Smooth muscle cell (in vitro differentiated cells): ENCODE data around the gene CEP95. TPM values are rescaled to one million over a fixed set of nuclear protein-coding genes. Genes with fewer than 3 reads are reported as not detected.

Source experiments
- DNase-seq: peaks from one replicate; lab custom pipeline; 2025; ENCODE audit not compliant: unreplicated experiment; lab: John Stamatoyannopoulos, UW
- H2AFZ ChIP-seq: fragments of 200-600 bp; sonication (generic); 2 replicates; pipeline ENCODE4 v1.6.0; 2016; ENCODE audit warnings: antibody characterized with exemption, low read depth, mild to moderate bottlenecking
- H3F3A ChIP-seq: fragments of 200-600 bp; sonication (generic); 2 replicates; pipeline ENCODE4 v1.6.0; 2017; ENCODE audit warnings: antibody characterized with exemption, low read depth
- H3K27ac ChIP-seq: fragments of 200-600 bp; sonication (generic); 2 replicates; pipeline ENCODE4 v1.5.1; 2016; ENCODE audit warnings: low read depth, mild to moderate bottlenecking
- H3K27me3 ChIP-seq: fragments of 200-600 bp; sonication (generic); 2 replicates; pipeline ENCODE4 v1.6.1; 2016; ENCODE audit warnings: low read depth, mild to moderate bottlenecking
- H3K36me3 ChIP-seq: fragments of 200-600 bp; sonication (generic); 2 replicates; pipeline ENCODE4 v1.5.1; 2016; ENCODE audit warnings: low read depth
- H3K4me1 ChIP-seq: fragments of 200-600 bp; sonication (generic); 2 replicates; pipeline ENCODE4 v1.5.1; 2016; ENCODE audit warnings: low read depth
- H3K4me2 ChIP-seq: fragments of 200-600 bp; sonication (generic); 2 replicates; pipeline ENCODE4 v1.6.0; 2016; ENCODE audit warnings: mild to moderate bottlenecking
- H3K4me3 ChIP-seq: fragments of 200-600 bp; sonication (generic); 2 replicates; pipeline ENCODE4 v1.5.1; 2016; ENCODE audit warnings: mild to moderate bottlenecking
- H3K79me2 ChIP-seq: fragments of 200-600 bp; sonication (generic); 2 replicates; pipeline ENCODE4 v1.6.0; 2016; ENCODE audit warnings: low read depth, mild to moderate bottlenecking
- H3K9ac ChIP-seq: fragments of 200-600 bp; sonication (generic); 2 replicates; pipeline ENCODE4 v1.6.0; 2016; ENCODE audit warnings: low read depth
- H3K9me3 ChIP-seq: fragments of 200-600 bp; sonication (generic); replicated peaks from 2 replicates; pipeline ENCODE4 v1.5.1; 2016; ENCODE audit warnings: low read depth
- H4K20me1 ChIP-seq: fragments of 200-600 bp; sonication (generic); 2 replicates; pipeline ENCODE4 v1.6.0; 2016; ENCODE audit warnings: low read depth
- CTCF ChIP-seq: fragments of 200-600 bp; sonication (generic); IDR thresholded peaks from 2 replicates; pipeline ENCODE4 v1.5.1; 2017; ENCODE audit warnings: borderline replicate concordance, mild to moderate bottlenecking, antibody characterized with exemption; ENCODE audit not compliant: insufficient read depth, poor library complexity, severe bottlenecking
- WGBS: methylation state at CpG from one replicate; pipeline ENCODE4 v1.1.7; 2016; ENCODE audit warnings: low lambda C conversion rate; 5-methylcytosine and 5-hydroxymethylcytosine counted together
- polyA plus RNA-seq: library from polyadenylated mRNA; unstranded; fragments of >200 nt; fragmentation: Nextera tagmentation; extraction: Ambion mirVana; gene quantifications from 2 replicates; pipeline ENCODE4 v1.2.1, GENCODE V29; 2016
- total RNA-seq: library from RNA; depleted of rRNA; stranded (reverse); fragments of >200 nt; gene quantifications from 2 replicates; pipeline ENCODE4 v1.2.3, GENCODE V29; 2014

Gene CEP95
- total and polyA plus RNA-seq, 2 experiments from 2014 or later: 21.3 to 55.4 TPM

- peaks cover 81% of the 10 kb centered on the region for H4K20me1 ChIP-seq
- peaks cover 67% of the 10 kb centered on the region for H3F3A ChIP-seq
- TF ChIP-seq CTCF: no peak
- no peaks in the 10 kb centered on the region for H3K9me3 ChIP-seq
- no peak overlapping the region for H3K4me3 ChIP-seq
- WGBS: 96% methylated on average over 3 of the region's 3 CpGs
- H3K79me2 ChIP-seq: peaks cover 60% of the 10 kb centered on the region
- H3K9ac ChIP-seq: peak overlapping the region; percentile 1
- H2AFZ ChIP-seq: no peak overlapping the region
- H3K36me3 ChIP-seq: peaks cover 52% of the 10 kb centered on the region
- peaks cover 25% of the 10 kb centered on the region for H3K4me1 ChIP-seq
- no peaks in the 10 kb centered on the region for H3K27me3 ChIP-seq
- DNase-seq: no peak
- peak overlapping the region; percentile 99 for H3K27ac ChIP-seq
- H3K4me2 ChIP-seq: no peak overlapping the region
Observed at GRCh38 chr17:64502021-64502420, 4.8 kb upstream of the CEP95 start.

- H3K9ac ChIP-seq: no peak overlapping the region
Observed at GRCh38 chr17:64502809-64503208, 4.0 kb upstream of the CEP95 start.

GRCh38 chr17:64503341-64503740 lies 3.4 kb upstream of the CEP95 start:
- WGBS: 89% methylated on average over 5 of the region's 5 CpGs
- DNase-seq: no peak
- H3K27ac ChIP-seq: peak overlapping the region; percentile 99
- H3K9me3 ChIP-seq: no peaks in the 10 kb centered on the region
- no peak overlapping the region for H2AFZ ChIP-seq
- H3K4me2 ChIP-seq: peak overlapping the region; percentile 86
- peak overlapping the region; percentile 91 for H3K4me3 ChIP-seq
- peaks cover 52% of the 10 kb centered on the region for H3K36me3 ChIP-seq
- peaks cover 62% of the 10 kb centered on the region for H3F3A ChIP-seq
- no peak for TF ChIP-seq CTCF
- no peaks in the 10 kb centered on the region for H3K27me3 ChIP-seq
- H3K4me1 ChIP-seq: peaks cover 26% of the 10 kb centered on the region
- H4K20me1 ChIP-seq: peaks cover 90% of the 10 kb centered on the region
- peaks cover 69% of the 10 kb centered on the region for H3K79me2 ChIP-seq
- H3K9ac ChIP-seq: peak overlapping the region; percentile 100

More at GRCh38 chr17:64502809-64503208, 4.0 kb upstream of the CEP95 start:
- H3K36me3 ChIP-seq: peaks cover 52% of the 10 kb centered on the region
- H3K4me2 ChIP-seq: peak overlapping the region; percentile 86
- H3K27ac ChIP-seq: peak overlapping the region; percentile 99
- no peak for DNase-seq
- H3F3A ChIP-seq: peaks cover 67% of the 10 kb centered on the region
- H3K9me3 ChIP-seq: no peaks in the 10 kb centered on the region
- H2AFZ ChIP-seq: no peak overlapping the region
- H4K20me1 ChIP-seq: peaks cover 89% of the 10 kb centered on the region
- 52% methylated on average over 2 of the region's 2 CpGs for WGBS
- peaks cover 24% of the 10 kb centered on the region for H3K4me1 ChIP-seq
- no peak for TF ChIP-seq CTCF
- H3K27me3 ChIP-seq: no peaks in the 10 kb centered on the region
- no peak overlapping the region for H3K4me3 ChIP-seq
- peaks cover 63% of the 10 kb centered on the region for H3K79me2 ChIP-seq
